HepG2 (cell line): Measurements from ENCODE around the gene FGA. TPM values are rescaled to one million over a fixed set of nuclear protein-coding genes. Genes with fewer than 3 reads are reported as not detected.

ENCODE experiments used
- ATAC-seq: fragments of 200-7000 bp; cut with Tn5 transposase; 3 replicates; pipeline ENCODE4 v1.9.1; 2020; ENCODE audit warnings: mild to moderate bottlenecking, moderate library complexity
- BruUV-seq: library from RNA; stranded (reverse); fragments of 400-500 nt; replicated peaks from 2 replicates; lab custom pipeline; 2021; lab: Mats Ljungman, UMichigan
- CTCF ChIA-PET: fragments of 300-600 bp; formaldehyde crosslinking; extraction: SDS; loops from one replicate; lab custom pipeline; 2021; ENCODE audit warnings: low total read pairs, inconsistent platforms, low intra/inter-chr PET ratio; lab: Yijun Ruan, JAX
- POLR2A ChIA-PET: fragments of 350-600 bp; sonication (Branson Sonifier 250); formaldehyde crosslinking; loops from one replicate; lab custom pipeline; 2020; ENCODE audit warnings: antibody characterized with exemption, inconsistent platforms; lab: Yijun Ruan, JAX
- DNase-seq: peaks from one replicate; pipeline ENCODE4 v3.0.0-alpha.2; 2015; ENCODE audit warnings: low spot score
- FAIRE-seq: peaks from 3 replicates; lab custom pipeline; 2011; peaks lifted over from hg19 to GRCh38; lab: Jason Lieb, UNC
- H2AFZ ChIP-seq: one replicate; pipeline ENCODE4 v1.6.1; 2011; ENCODE audit warnings: low read length, inconsistent platforms
- H3K27ac ChIP-seq: fragments of 300-600 bp; 3 replicates; pipeline ENCODE4 v1.8.0; 2011; ENCODE audit warnings: mixed run types, mild to moderate bottlenecking, mixed read lengths, low read length, inconsistent platforms; ENCODE audit not compliant: insufficient read depth; ENCODE audit errors: extremely low read length
- H3K27me3 ChIP-seq, 2 experiments: fragments of 200-600 bp in 1 of 2; 2 replicates in 1 of 2; 3 replicates in 1 of 2; pipeline versions ENCODE4 v1.6.0 to v1.8.0; 2011; ENCODE audit warnings: low read length in 2 of 2, mild to moderate bottlenecking in 2 of 2, moderate library complexity in 2 of 2, inconsistent platforms in 1 of 2; ENCODE audit not compliant: insufficient read depth in 2 of 2, control insufficient read depth in 1 of 2
- H3K36me3 ChIP-seq, 2 experiments: fragments of 200-600 bp in 1 of 2; replicated peaks in 1 of 2; 2 replicates in 1 of 2; 3 replicates in 1 of 2; pipeline versions ENCODE4 v1.5.1 to v1.8.0; 2011; ENCODE audit warnings: low read length in 2 of 2, inconsistent platforms in 1 of 2; ENCODE audit not compliant: insufficient read depth in 2 of 2, control insufficient read depth in 1 of 2
- H3K4me1 ChIP-seq: 2 replicates; pipeline ENCODE4 v1.5.1; 2012; ENCODE audit warnings: low read length, inconsistent platforms; ENCODE audit not compliant: insufficient read depth
- H3K4me2 ChIP-seq: 2 replicates; pipeline ENCODE4 v1.6.0; 2011; ENCODE audit warnings: low read depth, low read length, inconsistent platforms
- H3K4me3 ChIP-seq, 3 experiments: fragments of 200-600 bp in 1 of 3; sonication (generic), shearing (Covaris generic) in 1 of 3; replicated peaks in 1 of 3; 2 replicates each; pipeline ENCODE4 v1.5.1; 2011 to 2016; ENCODE audit warnings: low read length in 3 of 3, inconsistent platforms in 2 of 3, low read depth in 2 of 3, mild to moderate bottlenecking in 2 of 3, control low read depth in 1 of 3, mixed read lengths in 1 of 3; ENCODE audit not compliant: insufficient read depth in 1 of 3
- H3K79me2 ChIP-seq: one replicate; pipeline ENCODE4 v1.6.1; 2011; ENCODE audit warnings: low read length, inconsistent platforms; ENCODE audit not compliant: insufficient read depth
- H3K9ac ChIP-seq: 2 replicates; pipeline ENCODE4 v1.6.0; 2011; ENCODE audit warnings: mild to moderate bottlenecking, low read depth, low read length, inconsistent platforms; ENCODE audit not compliant: insufficient read depth
- H3K9me3 ChIP-seq: 2 replicates; pipeline ENCODE4 v1.5.1; 2012; ENCODE audit warnings: mild to moderate bottlenecking, low read length
- H4K20me1 ChIP-seq: 2 replicates; pipeline ENCODE4 v1.6.0; 2011; ENCODE audit warnings: inconsistent platforms, mild to moderate bottlenecking, low read length, moderate library complexity; ENCODE audit not compliant: insufficient read depth
- AGO2 ChIP-seq: fragments of 200-400 bp; formaldehyde crosslinking; optimal IDR thresholded peaks from 2 replicates; pipeline ENCODE3; 2017; ENCODE audit warnings: mild to moderate bottlenecking, low read depth, low read length, moderate library complexity
- GATAD2A ChIP-seq: IDR thresholded peaks from 2 replicates; pipeline ENCODE4 v1.6.1; 2016
- HNRNPL ChIP-seq: fragments of 200-400 bp; formaldehyde crosslinking; IDR thresholded peaks from 2 replicates; pipeline ENCODE4 v1.6.1; 2017; ENCODE audit warnings: mild to moderate bottlenecking, low read depth, low read length
- NFKBIZ ChIP-seq: IDR thresholded peaks from 2 replicates; pipeline ENCODE4 v1.6.1; 2018; ENCODE audit warnings: missing genetic modification reagents, missing compliant biosample characterization
- POLR2A ChIP-seq, 2 experiments: IDR thresholded peaks; 2 replicates each; pipeline ENCODE4 v1.6.1; 2011; ENCODE audit warnings: low read depth in 2 of 2, low read length in 2 of 2, mild to moderate bottlenecking in 1 of 2, moderate library complexity in 1 of 2; ENCODE audit not compliant: insufficient read depth in 1 of 2
- POLR2AphosphoS5 ChIP-seq: IDR thresholded peaks from 2 replicates; pipeline ENCODE4 v1.6.1; 2012; ENCODE audit warnings: low read depth, low read length
- POLR2G ChIP-seq: fragments of 200-400 bp; formaldehyde crosslinking; IDR thresholded peaks from 2 replicates; pipeline ENCODE4 v1.6.1; 2018; ENCODE audit warnings: mild to moderate bottlenecking, low read depth, low read length, moderate library complexity
- RBFOX2 ChIP-seq: fragments of 200-400 bp; formaldehyde crosslinking; IDR thresholded peaks from 2 replicates; pipeline ENCODE4 v1.6.1; 2017; ENCODE audit warnings: low read depth, mild to moderate bottlenecking, low read length
- YEATS4 ChIP-seq: sonication (generic); formaldehyde crosslinking; IDR thresholded peaks from 2 replicates; pipeline ENCODE4 v1.4.0; 2020; ENCODE audit warnings: missing genetic modification reagents, borderline replicate concordance
- WGBS: methylation state at CpG from one replicate; pipeline ENCODE4 v1.1.6; 2017; ENCODE audit warnings: low lambda C conversion rate; 5-methylcytosine and 5-hydroxymethylcytosine counted together
- in situ Hi-C: cut with HindIII; loops from 2 replicates; pipeline ENCODE4 v1.10.0; 2017; ENCODE audit warnings: low pct_unique_long_range_greater_than_20kb; ENCODE audit not compliant: extremely low pct_ligation_motif_present
- intact Hi-C: fragments of 100-400 bp; cut with micrococcal nuclease; formaldehyde crosslinking; loops from one replicate; pipeline ENCODE4 v1.10.0; 2022; ENCODE audit not compliant: unreplicated experiment
- polyA plus RNA-seq, 8 experiments: library from polyadenylated mRNA; depleted of rRNA in 3 of 8; stranded (reverse) in 7 of 8; unstranded in 1 of 8; fragments of >200 nt; fragmentation: Illumina TruSeq in 4 of 8; extraction: Trizol in 4 of 8; gene quantifications; 2 replicates each; pipeline versions ENCODE4 v1.2.1 to v1.2.3, GENCODE V29; 2011 to 2016; ENCODE audit warnings: low read depth in 4 of 8, missing spikeins in 1 of 8, mixed read lengths in 1 of 8; ENCODE audit not compliant: insufficient read depth in 1 of 8
- total RNA-seq, 5 experiments: library from RNA; depleted of rRNA; stranded (reverse); fragments of >200 nt; fragmentation: Illumina TruSeq; extraction: Trizol; gene quantifications; 2 replicates each; pipeline ENCODE4 v1.2.3, GENCODE V29; 2016; ENCODE audit warnings: low read depth in 1 of 5

FGA gene
- total and polyA plus RNA-seq, 2 of the 13 experiments (the other 11 are each of a cell fraction or from before 2014, with no cell fraction given), result 640 to 1,523 TPM

GRCh38 chr4:154588198-154588597 is 2.3 kb downstream of the FGA start:
- in situ Hi-C loops (no loop called here), intact Hi-C loops (no loop called here)
- Histone ChIP-seq H3K9me3 (no peaks in the 10 kb centered on the region), H3K4me1 (peaks cover 89% of the 10 kb centered on the region), H4K20me1 (no peaks in the 10 kb centered on the region), H3K4me3 (peak overlapping the region; percentile 62 to 72 (median 68); a peak in 4 of 6 replicates), H3K79me2 (peaks cover 26% of the 10 kb centered on the region), H3K9ac (no peak overlapping the region), H3K27me3 (no peaks in the 10 kb centered on the region), H2AFZ (no peak overlapping the region), H3K36me3 (peaks cover 3 to 26% of the 10 kb centered on the region in 2 experiments), H3K4me2 (peak overlapping the region; percentile 90), H3K27ac (peak overlapping the region; percentile 74)
- POLR2A ChIA-PET, result interaction anchor here (1.5 to 16.0 kb wide), 6 partner anchors 10 to 30 kb away, joined by 5 to 468 read pairs (median 34); partner anchors contain the start of gene FGG
- BruUV-seq, result no TSS peak
- CTCF ChIA-PET, result no interaction called here
- ATAC-seq, result no peak
- no peak for DNase-seq
- no peak; the same call in 1 of the 2 replicates for TF ChIP-seq GATAD2A (CRISPR knock-in tag)
- peak; percentile 86 for TF ChIP-seq RBFOX2
- 0 out of 2 replicates have a peak, but pooled peaks have one; percentile 30 for TF ChIP-seq YEATS4 (CRISPR knock-in tag)
- peak; percentile 46; the same call in 1 of the 2 replicates for TF ChIP-seq POLR2G
- TF ChIP-seq NFKBIZ (CRISPR knock-in tag), result no peak
- TF ChIP-seq POLR2A (IDR thresholded peaks at IDR 0.05; ENCODE audit: insufficient read depth in 1 of 2, low read depth in 2 of 2, low read length in 2 of 2), result peak in 1 of 2 experiments; percentile 35; a peak in 1 of 4 replicates
- 0 out of 2 replicates have a peak, but pooled peaks have one; percentile 14 for TF ChIP-seq HNRNPL
- peak; percentile 42; the same call in 1 of the 2 replicates for TF ChIP-seq POLR2AphosphoS5
- TF ChIP-seq AGO2, result peak; percentile 88
- WGBS, result 92% methylated on average over 2 of the region's 2 CpGs
- no peak for FAIRE-seq
